ENCODE measurements around the gene BBX. TPM values are rescaled to one million over a fixed set of nuclear protein-coding genes. Genes with fewer than 3 reads are reported as not detected.
"Not testable (repeated sequence)": the region's sequence is repeated elsewhere in the genome, so short reads cannot be mapped to it uniquely, and the experiment has no call there.

Gene BBX
- total RNA-seq, 1 donor from 2014 or later: 43.8 TPM

GRCh38 chr3:107525644-107526305 is 3.0 kb downstream of the BBX start:
- no peak for ATAC-seq
- peak; percentile 31 for DNase-seq
- intact Hi-C loops (cut with micrococcal nuclease): loop anchor here (10.0 kb wide), 1 partner anchor 101 kb away; no protein-coding TSS in a partner anchor

DNA sequence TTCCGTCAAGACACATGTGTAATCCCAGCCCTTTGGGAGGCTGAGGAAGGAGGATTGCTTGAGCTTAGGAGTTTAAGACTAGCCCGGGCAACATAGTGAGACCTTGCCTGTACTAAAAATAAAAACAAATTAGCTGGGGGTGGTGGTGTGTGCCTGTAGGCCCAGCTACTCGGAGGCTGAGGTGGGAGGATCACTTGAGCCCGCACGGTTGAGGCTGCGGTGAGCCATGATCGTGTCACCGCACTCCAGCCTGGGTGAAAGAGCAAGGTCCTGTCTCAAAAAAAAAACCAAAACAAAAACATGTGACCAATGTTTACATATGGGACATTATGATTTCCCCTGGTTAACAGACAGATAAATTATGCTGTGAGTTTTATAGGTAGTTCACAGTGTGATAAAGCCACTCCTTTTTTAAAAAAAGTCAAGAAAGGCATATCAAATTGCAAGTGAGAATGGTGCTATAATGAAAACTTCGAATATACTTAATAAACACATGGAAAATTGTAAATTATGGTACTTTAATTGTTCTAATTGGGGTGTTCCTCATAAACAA is 9.2 kb downstream of the BBX start:
- DNase-seq (no peak), ATAC-seq (no peak)
- intact Hi-C loops (cut with micrococcal nuclease): no loop called here

GRCh38 chr3:107540857-107541256 is 18.1 kb downstream of the BBX start:
- no peak for ATAC-seq
- intact Hi-C loops (cut with micrococcal nuclease): no loop called here
- DNase-seq: no peak

- DNase-seq: no peak
- intact Hi-C loops (cut with micrococcal nuclease): no loop called here
- no peak for ATAC-seq
These were observed 19.9 kb downstream of the BBX start for GRCh38 chr3:107542665-107543064.

DNA sequence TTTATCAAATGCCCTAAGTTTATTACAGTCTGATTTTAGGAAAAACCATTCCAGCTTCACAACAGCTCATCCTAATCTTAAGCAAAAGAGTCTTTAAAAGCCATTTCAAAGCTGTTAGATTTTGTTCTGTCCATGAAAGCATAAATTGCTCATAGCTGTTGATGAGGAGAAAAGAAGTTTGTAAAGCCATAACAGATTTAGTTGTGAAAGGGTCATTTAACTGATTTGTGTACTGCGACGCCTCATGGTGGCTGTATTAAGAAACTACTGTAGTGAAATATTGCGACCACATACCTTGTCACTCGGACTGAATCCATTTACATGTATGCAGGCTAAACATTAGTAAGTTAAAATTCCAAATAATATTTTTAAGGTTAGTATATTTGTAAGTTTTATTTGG is 20.9 kb downstream of the BBX start:
- ATAC-seq (no peak), DNase-seq (no peak)
- intact Hi-C loops (cut with micrococcal nuclease): no loop called here

DNA sequence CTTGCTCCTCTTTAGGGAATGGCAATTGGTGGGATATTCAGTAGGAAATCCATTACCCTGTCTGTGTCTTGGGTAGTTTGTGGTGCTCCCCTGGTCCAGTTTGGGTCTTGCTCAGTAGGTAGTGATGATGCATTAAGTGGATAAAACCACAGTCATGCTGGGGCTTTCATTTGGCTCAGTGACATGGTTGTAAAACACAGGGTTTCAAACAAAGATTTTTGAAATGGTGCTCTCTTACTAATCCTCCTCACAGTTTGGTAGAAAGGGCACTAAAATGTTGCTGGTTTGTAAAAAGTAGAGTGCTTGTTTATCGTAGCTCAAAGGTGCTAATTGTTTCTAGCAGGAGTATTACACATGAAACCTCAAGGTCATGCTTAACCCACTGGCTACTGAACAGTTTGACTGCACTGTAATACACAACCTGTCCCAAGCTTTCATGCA is 22.9 kb downstream of the BBX start:
- ATAC-seq: no peak
- intact Hi-C loops (cut with micrococcal nuclease): no loop called here
- DNase-seq: no peak

GRCh38 chr3:107548601-107549000 is 25.8 kb downstream of the BBX start:
- no peak for ATAC-seq

DNA sequence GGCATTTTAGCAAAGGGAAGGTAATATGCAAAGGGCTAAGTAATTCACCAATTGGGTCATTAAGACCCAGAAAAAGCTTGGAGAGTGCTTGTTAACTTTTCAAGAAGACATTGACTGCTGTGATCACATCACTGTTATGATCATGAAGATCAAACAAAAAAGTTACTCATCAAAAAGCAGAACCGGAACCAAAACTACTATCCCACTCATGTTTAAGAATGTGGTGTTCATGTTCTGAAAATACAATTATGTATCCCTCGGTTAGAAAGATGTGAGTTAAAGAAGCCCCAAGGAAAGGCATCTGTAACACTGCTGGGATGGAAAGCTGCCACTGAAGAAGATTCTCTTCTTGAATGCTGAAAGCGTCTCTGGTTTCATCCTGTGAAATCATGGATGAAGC is 32.6 kb downstream of the BBX start:
- no peak for ATAC-seq
- no peak for DNase-seq
- intact Hi-C loops (cut with micrococcal nuclease): no loop called here

More at GRCh38 chr3:107548601-107549000, 25.8 kb downstream of the BBX start:
- intact Hi-C loops (cut with micrococcal nuclease): no loop called here
- no peak for DNase-seq

DNA sequence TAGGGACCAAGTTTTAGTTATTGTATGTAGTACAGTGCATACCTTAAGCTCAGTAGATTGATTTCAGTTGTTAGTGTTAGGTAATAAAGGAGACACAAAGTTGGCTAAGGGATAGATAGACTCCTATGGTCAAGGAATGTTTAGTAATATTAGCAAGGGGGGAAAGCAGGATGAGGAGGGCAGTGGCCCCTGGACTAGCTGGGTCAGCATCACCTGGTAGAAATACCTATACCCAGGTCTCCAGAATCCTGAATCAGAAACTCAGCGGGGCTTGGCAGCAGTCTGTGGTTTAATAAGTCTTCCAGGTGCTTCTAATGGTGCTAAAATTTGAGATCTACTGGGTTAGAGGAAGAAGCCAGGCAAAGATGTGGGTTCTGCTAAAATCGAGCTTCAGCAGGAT is 35.0 kb downstream of the BBX start:
- intact Hi-C loops (cut with micrococcal nuclease): no loop called here
- DNase-seq (no peak), ATAC-seq (no peak)

DNA sequence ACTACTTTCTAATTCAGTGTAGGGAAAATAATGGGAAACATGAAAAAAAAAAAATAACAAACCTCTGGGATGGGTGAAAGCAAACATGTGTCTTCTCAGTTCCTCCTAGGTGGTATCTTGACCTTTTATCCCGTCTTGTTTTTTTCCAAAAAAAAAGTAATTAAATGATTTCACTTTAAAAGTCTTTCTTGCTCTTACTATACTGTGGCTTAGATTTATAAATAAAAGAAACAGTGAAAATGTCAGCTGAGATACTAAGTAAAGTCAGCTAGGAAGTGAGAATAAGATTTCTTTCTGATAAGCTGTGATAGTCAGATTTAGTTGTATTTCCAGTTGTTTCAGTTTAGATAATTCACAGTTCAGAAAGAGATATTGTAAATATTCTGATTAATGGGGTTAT is 37.4 kb downstream of the BBX start:
- no peak for ATAC-seq
- intact Hi-C loops (cut with micrococcal nuclease): no loop called here
- no peak for DNase-seq

- no peak for ATAC-seq
- no peak for DNase-seq
- intact Hi-C loops (cut with micrococcal nuclease): no loop called here
These were observed 39.2 kb downstream of the BBX start for GRCh38 chr3:107561980-107562379.

DNA sequence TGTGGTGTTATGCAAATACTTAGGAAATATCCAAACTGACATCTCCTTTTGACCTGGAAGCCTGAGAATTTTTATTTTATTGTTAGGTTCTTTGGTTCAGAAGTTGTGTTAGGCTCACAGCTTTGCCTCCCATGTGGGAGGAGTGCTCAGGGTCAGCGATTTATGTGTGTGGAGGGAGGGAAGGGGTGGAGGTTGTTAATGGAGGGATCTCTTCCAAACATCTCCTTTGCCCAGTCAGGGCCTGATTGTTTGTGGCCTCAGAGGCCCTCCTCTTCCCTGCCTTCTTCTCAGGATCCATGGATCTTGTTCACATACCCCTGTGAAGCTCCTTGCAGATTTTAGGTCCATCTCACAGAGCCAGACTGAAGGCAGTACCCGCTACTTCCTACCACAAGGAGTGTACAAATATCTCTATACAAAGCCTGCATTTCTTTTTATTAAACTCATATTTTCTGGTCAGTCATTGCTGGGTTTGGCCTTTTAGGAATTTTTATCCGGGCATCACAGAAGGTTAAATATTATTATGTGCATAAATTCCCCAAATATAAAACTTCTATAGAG is 40.3 kb downstream of the BBX start:
- ATAC-seq (peak; percentile 37), DNase-seq (no peak)
- intact Hi-C loops (cut with micrococcal nuclease): no loop called here

DNA sequence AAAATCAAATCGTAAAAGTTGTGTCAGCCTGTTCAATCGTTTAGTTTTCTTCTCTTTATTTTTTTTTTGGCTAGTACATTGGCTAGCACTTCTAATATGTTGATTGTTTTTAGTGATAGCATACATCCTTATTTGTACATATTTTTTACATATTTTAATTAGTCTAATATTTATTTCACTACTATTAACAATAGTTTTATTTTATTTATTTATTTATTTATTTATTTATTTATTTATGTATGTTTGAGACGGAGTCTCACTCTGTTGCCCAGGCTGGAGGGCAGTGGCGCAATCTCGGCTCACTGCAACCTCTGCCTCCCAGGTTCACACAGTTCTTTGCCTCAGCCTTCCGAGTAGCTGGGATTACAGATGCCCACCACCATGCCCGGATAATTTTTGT is 42.5 kb downstream of the BBX start:
- ATAC-seq; DNase-seq; intact Hi-C loops (cut with micrococcal nuclease): not testable (repeated sequence)

DNA sequence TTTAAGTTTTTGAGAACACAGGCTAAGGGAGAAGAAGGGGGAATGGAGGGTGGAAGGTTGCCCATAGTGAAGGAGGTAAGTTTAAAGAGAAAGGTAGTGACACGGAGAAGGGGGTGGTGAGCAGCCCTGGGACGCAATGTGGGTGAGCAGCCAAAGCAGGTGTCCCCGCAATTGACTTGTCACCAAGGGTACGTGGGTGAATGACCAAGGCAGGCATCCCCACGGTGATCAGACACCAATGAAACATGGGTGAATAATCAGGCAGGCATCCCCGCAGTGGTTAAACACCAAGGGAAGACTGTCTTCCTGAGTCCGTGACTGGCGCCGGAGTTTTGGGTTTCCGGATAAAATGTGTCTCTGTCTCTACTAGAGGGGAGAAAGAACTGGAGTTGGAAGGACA is 48.3 kb downstream of the BBX start:
- not testable (repeated sequence) for DNase-seq, ATAC-seq
- intact Hi-C loops (cut with micrococcal nuclease): loop anchor here (10.0 kb wide), 1 partner anchor 174 kb away; no protein-coding TSS in a partner anchor

GRCh38 chr3:107571492-107571891 is 48.7 kb downstream of the BBX start:
- not testable (repeated sequence) for ATAC-seq, DNase-seq
- intact Hi-C loops (cut with micrococcal nuclease): loop anchor here (10.0 kb wide), 1 partner anchor 173 kb away; no protein-coding TSS in a partner anchor

DNA sequence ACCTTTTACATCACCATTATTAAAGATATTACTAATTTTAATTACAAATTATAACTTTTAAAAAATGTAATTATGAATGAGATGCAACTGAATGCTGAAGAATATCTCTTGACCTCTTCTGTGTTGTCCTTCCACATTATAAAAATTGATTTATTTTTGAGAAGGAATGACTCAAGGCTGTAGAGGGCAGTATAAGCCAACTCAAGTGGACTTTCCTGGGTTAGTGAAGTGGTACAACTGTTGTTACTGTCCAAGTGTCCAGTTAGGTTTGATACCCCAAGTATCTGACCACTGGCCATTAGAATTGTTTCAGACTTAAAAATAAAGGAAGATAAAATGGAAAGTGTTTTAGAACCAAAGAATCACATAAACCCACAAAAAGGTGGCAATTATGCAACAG is 51.9 kb downstream of the BBX start:
- no peak for DNase-seq
- intact Hi-C loops (cut with micrococcal nuclease): loop anchor here (5.0 to 10.0 kb wide), 2 partner anchors 88 to 170 kb away; no protein-coding TSS in a partner anchor
- ATAC-seq: peak; percentile 61

DNA sequence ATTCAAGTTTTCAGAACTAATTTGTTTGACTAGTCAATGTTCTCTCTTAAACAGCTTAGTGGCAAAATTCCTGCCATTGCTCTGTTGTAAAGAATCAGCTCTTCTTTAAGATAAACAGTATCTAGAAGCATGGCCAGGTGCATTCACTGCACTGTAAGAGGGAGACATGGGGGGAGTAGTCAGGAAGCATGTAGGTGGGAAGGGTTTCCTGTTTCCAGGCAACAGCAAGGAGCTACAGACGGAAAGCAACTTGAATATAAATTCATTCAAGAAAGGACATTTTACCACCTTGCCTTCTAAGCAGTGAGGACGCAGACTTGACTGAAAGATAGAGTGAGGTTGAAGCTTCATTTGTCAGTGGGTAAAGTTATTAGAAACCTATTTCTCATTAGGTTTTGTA is 55.3 kb downstream of the BBX start:
- ATAC-seq: no peak
- DNase-seq: no peak
- intact Hi-C loops (cut with micrococcal nuclease): loop anchor here (5.0 to 10.0 kb wide), 2 partner anchors 84 to 167 kb away; no protein-coding TSS in a partner anchor

DNA sequence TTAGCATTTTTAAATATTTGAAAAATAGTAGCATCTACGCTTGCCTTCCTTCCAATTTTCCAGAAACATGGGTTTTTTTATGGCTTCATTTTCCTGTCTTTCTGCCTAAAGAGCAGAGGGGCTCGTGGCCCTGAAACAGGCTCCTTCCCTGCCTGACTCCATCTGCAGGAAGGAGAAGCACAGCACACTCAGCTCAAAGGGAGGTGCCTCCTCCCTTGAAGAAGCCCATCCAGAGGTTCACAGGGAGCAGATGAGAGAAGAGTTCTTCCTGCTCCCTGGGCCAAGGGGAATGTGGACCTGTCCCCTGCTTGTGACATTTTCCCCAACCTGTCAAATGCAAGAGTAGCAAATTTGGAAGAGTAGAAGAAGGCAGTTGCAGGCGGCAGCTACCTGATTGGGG is 55.8 kb downstream of the BBX start:
- ATAC-seq (no peak), DNase-seq (no peak)
- intact Hi-C loops (cut with micrococcal nuclease): loop anchor here (5.0 to 10.0 kb wide), 2 partner anchors 84 to 166 kb away; no protein-coding TSS in a partner anchor

DNA sequence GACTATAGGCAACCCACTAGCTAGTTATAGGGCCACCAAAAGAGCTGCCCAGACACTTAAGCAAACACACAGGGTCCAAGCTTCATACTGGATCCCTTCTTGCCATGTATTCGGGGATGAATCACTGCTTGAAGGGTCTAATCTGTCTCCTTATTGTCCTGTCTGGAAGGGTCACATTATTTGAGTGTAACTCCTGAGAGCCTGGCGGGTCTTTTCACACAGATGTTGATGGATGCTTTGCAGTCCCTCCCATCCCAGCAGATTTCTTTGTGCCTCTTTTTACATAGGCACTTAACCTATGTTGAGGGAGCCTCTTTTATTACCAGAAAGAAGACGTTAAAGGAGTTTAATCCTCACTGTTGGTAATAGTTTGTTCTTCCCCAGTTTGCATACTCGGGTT is 56.6 kb downstream of the BBX start:
- ATAC-seq (no peak), DNase-seq (no peak)
- intact Hi-C loops (cut with micrococcal nuclease): loop anchor here (5.0 to 10.0 kb wide), 2 partner anchors 83 to 165 kb away; no protein-coding TSS in a partner anchor

DNA sequence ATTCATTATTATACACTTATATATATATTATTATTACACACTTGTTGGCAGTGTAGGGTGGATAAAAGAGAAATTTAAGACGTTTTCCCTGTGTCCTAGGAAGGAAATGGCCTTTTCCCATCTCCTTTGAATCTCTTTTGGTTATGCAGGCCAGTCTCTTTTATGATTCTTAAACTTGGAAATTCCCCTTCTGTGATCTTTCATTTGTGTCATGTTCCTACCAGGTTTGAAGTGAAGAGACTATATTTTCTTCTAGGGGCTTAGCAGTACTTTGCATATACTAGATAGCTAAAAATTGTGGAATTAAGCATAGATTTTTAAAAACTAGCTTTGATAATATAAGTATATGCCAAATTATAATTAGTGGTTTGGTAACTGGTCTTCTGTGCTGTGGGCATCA is 58.5 kb downstream of the BBX start:
- intact Hi-C loops (cut with micrococcal nuclease): no loop called here
- DNase-seq: no peak
- ATAC-seq: no peak

Measured in left ventricle myocardium superior (tissue), 1 donor.